HG03097 (cell line): ENCODE results near the gene DBNDD1.
"Not testable (repeated sequence)": the region's sequence is repeated elsewhere in the genome, so short reads cannot be mapped to it uniquely, and the experiment has no call there.

ENCODE experiments used
- ATAC-seq: cut with Tn5 transposase; IDR thresholded peaks from one replicate; pipeline ENCODE4 v1.9.1; 2021; ENCODE audit not compliant: unreplicated experiment, low FRiP score

DBNDD1 gene, protein sequence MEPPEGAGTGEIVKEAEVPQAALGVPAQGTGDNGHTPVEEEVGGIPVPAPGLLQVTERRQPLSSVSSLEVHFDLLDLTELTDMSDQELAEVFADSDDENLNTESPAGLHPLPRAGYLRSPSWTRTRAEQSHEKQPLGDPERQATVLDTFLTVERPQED

DNA sequence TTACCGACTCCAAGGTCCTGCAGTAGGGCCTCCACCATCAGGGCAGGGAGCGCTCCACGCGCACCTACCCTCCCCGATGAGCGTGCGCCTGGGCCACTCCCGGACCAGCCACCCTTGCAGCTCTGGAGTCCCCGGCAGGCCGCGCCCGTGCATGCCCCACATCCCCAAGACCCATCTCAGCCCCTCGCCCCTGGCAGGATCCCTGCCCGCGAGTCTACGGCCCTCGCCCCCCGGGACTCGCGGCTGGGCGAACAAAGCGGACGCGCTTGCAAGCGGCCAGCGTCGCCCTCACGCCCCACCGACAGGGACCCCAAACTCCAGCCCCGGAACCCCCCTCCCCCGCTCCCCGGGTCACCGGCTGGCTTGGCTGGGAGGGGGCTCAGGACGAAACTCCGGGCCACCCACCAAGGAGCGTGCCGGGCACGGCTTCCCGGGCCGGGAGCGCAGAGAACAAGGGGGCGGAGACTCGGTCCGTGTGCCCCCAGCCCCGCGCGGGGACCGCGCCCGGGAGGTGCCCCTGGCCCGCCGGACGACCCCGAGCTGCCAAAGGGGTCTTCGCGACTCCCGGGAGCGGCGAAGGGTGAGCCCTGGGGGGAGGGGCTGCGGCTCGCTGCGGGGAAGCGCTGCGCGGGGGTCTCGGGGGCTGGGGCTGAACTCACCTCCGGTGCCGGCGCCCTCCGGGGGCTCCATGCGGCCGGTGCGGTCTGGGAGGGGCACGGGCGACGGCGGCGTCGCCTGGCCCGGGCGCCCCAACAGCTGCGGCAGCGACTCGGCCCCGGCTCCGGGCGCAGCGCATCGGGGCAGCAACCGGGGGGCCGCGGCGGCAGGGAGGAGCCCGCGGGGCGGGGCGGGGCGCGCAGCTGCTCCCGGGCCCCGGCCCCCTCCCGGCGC lies at the start of gene DBNDD1:
Gene DBNDD1, minus strand, starts transcription at position 805 of the 891 bp plus-strand sequence. Its CDS starts 115 bp downstream, at position 690.
- ATAC-seq: no peak

DNA sequence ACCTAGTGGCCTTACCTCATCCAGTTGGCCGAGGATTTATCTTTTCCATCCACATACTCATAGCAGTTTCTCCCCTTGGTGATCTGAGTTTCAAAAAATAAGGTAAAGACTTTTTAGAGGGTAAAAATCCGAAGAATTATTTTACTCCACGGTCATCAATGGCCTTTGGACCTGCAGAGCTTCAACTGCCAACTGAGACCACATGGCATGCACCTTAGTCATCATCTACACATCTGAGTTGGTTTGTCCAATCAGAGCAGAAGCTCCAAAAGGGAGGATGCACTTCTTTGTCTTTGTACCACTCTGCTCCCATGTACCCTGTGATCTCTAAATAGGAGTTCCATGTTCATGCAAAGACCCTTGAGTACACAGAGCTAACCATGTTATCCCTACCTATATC lies 42.2 kb upstream of the DBNDD1 start:
- no peak for ATAC-seq

DNA sequence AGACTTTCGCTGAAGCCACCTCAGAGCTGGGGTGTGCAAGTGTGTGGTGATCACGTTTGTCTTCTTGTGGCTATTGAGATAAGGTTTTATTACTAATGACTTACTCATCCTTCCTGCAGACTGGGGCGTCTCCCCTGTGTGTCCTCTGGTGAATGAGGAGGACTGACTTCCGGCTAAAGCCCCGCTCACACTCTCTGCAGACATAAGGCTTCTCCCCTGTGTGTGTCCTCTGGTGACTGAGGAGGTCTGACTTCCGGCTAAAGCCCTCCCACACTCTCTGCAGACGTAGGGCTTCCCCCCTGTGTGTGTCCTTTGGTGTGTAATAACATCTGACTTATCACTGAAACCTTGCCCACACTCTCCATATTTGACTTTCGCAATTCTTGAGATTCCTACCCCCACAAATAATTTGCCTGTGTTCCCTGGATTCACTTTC lies 38.5 kb upstream of the DBNDD1 start:
- no peak for ATAC-seq

DNA sequence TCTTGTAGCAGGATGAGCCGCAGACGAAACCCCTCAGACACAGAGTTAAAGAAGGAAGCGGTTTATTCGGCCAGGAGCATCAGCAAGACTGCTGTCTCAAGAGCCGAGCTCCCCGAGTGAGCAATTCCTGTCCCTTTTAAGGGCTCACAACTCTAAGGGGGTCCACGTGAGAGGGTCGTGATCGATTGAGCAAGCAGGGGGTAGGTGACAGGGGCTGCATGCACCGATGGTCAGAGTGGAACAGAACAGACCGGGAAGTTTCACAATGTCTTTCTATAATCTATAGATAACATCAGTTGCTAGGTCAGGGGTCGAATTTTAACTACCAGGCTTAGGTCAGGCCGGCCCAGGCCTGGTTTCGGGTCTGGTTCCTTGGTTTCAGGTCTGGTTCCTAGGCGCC lies 37.3 kb upstream of the DBNDD1 start:
- not testable (repeated sequence) for ATAC-seq

DNA sequence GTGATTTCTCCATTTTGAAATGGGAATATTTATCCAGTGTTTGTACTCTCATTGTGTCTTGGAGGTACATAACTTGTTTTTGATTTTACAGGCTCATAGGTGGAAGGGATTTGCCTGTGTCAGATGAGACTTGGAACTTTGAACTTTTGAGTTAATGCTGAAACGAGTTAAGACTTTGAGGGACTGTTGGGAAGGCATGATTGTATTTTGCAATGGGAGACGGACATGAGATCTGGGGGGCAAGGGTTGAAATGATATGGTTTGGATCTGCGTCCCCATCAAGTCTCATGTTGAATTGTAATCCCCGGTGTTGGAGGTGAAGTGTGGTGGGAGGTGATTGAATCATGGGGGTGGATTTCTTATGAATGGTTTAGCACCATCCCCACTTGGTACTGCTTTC lies 36.1 kb upstream of the DBNDD1 start:
- ATAC-seq: no peak

DNA sequence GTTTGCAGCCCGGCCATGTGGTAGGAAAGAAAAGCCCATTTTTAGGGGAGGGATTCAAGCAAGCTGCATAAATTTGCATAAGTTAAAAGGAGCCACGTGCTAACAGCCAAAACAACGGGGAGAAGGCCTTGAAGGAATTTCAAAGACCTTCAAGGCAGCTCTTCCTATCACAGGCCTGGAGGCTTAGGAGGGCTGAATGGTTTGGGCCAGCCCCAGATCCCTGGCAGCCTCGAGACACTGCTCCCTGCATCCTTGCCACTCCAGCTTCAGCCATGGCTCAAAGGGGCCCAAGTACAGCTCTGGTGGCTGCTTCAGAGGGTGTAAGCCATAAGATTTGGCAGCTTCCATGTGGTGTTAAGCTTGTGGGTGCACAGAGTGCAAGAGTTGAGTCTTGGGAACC lies 35.3 kb upstream of the DBNDD1 start:
- ATAC-seq: no peak

DNA sequence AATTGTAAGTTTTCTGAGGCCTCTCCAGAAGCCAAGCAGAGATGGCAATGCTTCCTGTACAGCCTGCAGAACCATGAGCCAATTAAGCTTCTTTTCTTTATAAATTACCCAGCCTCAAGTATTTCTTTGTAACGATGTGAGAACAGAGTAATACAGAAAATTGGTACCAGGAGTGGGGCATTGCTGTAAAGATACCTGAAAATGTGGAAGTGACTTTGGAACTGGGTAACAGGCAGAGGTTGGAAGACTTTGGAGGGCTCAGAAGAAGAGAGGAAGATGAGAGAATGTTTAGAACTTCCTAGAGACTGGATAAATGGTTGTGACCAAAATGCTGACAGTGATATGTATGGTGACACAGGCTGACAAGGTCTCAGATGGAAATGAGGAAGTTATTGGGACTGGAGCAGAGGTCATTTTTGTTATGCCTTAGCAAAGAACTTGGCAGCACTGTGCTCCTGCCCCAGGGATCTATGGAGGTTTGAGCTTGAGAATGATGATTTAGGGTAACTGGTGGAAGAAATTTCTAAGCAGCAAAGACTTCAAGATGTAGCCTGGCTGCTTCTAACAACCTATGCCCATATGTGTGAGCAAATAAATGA lies 34.7 kb upstream of the DBNDD1 start:
- no peak for ATAC-seq

DNA sequence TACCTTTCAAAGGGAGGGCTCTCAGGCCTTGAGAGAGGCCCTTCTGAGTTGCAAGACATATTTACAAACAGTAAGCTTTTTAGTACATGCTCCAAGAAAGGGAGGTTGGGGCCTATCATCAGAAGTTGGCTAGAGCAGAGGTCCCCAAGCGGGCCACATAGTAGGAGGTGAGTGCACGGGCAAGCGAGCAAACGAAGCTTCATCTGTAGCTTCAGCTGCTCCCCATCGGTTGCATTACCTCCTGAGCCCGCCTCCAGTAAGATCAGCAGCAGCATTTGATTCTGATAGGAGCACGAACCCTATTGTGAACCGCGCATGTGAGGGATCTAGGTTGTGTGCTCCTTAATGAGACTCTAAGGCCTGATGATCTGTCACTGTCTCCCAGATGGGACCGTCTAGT lies 31.7 kb upstream of the DBNDD1 start:
- no peak for ATAC-seq

DNA sequence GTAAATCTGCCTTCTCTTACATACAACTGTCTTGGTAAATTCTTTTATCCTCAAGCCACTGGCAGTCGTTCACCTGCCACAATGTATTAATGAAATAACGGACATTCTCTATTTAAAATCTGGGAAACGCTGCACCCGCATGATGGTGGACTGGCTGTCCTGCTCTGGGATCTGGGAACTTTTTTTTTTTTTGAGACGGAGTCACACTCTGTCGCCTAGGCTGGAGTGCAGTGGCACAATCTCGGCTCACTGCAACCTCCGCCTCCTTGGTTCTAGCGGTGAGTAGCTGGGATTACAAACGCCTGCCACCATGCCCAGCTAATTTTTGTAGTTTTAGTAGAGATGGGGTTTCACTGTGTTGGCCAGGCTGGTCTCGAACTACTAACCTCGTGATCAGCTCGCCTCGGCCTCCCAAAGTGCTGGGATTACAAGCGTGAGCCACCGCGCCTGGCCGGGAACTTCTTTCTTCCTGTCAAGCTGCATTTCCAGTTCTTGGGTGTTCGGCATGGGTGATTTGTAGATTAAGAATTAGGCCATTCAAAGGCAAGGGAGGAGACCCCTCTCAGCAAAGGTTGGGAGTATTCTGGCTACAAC lies 29.6 kb upstream of the DBNDD1 start:
- no peak for ATAC-seq

DNA sequence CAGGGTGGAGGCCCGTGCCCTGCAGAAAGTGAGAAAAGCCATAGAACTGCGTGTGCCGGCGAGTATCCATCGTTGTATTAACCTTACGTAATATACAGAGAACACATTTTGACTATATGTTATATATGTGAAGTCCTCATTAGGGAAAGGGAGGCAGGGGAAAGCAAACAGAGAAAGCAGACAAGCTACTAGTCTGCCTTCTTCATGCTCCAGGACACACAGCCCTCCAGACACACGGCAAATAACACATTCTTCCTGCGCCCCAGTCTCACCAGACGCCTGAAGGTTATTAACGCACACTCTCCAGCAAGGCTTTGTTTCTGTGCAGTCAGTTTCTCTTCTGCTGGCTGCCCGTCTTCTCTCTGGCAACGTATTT lies 29.1 kb upstream of the DBNDD1 start:
- ATAC-seq: no peak

DNA sequence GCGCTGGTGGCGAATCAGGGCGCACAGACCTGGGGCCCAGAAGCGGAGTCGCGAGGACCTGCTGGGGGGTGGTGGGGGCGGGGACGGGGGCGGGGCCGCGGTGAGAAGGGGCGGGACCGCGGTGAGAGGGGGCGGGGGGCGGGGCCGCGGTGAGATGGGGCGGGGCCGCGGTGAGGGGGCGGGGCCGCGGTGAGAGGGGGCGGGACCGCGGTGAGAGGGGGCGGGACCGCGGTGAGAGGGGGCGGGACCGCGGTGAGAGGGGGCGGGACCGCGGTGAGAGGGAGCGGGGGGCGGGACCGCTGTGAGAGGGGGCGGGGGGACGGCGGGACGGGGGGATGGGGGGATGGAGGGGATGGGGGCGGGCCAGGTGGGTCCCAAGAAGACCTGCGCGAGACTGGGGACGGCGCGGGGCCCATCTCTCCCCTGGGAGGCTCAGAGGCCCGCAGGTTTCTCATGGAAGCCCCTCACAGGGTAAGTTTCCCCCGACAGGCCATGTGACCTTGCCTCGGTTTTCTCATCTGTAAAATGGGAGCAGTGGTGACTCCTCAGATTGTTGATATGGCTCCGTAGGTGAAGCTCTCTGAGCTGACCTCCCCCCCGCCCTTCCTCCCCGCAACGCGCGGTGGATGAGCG lies 28.6 kb upstream of the DBNDD1 start:
- no peak for ATAC-seq

DNA sequence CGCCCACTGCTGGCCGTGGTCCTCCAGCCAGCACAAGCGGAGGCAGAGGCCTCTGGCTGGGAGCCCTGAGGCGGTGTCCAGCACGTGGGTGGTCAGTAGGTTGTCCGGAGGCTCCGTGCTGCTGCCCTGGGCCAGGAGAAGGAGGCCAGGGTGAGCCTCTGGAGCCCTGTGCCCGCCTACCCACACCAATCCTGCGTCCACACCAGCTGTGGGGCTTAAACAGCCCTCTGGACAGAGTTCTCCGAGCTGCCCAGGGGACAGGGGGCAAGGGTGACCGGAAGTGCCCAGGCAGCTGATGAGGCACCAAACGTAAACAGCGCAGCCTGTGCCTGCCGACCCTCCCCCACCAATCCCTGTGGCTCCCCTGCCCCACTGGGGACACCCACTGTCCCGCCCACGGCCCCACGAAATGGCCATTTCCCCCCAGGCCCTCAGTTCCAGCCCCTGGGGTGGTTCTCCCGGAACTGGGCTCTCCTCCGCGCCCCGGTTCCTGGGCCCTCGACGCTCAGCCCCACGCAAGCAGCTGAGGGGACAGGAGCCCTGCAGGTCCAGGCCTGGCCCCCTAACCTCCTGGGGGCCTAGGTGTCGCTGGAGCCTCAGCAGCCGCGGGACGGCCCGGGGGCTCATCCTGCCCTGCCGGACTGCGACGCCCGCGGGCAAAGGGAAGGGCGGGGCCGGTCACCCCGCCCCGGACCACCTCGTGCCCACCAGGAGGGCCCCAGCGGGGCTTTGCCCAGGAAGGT lies 27.9 kb upstream of the DBNDD1 start:
- no peak for ATAC-seq

DNA sequence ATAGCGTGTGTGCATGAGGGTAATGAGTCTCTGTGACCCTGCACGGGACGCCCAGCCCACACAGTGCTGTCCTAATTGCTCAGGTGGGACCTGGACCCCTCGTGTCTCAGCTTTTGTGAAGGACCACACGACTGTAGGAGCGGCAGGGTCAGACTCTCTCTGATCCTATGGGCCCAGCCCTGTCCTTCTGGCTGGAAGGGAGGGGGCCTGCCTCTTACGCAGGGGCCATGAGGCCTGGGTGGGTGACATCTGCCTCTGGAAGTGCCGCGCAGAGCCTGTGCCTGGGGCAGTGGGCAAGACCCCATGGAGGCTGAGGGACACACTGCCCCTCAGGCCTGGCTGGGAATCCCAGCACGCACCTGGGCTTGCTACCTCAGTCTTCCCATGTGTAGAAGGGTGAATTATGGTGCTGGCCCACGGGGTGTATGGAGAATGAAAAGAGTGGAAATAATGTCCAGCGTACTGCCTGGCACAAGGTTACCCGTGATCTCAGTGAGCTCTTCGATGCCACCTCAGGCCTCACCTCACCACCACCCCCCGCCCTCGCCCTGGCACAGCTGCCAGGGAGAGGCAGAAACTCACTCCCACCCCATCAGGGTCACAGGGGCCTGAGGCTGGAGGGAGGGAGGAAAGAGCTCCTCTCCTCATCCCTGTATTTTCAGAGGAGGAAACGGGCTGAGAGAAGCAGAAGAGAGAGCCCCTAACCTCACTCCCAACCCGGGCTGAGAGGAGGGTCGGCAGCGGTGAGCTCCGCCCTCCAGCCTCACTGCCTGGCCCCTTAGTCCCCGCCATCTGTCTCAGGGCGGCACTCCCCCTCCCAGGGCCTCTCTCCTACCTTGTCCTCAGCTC lies 27.1 kb upstream of the DBNDD1 start:
- ATAC-seq: no peak

DNA sequence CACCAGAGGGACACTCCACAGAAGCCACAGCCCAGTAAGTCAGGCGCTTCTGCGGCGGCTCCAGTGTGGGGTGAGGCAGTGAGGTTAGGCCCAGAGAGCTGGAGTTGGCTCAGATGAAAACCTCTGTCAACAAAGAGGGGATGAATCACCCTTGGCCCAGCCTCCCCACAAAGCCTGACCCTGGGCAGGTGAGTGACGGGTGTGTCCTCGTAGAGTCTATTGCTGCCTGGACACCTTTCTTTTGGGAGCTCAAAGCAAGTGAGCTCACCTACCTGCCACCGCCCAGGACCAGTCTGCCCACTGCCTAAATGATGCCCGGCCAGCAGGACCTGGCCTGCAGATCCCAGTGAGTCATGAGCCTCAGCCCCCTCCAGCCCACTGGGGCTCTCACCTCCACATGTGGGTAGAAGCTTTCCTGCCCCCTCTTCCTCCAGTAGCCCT lies 24.9 kb upstream of the DBNDD1 start:
- no peak for ATAC-seq

DNA sequence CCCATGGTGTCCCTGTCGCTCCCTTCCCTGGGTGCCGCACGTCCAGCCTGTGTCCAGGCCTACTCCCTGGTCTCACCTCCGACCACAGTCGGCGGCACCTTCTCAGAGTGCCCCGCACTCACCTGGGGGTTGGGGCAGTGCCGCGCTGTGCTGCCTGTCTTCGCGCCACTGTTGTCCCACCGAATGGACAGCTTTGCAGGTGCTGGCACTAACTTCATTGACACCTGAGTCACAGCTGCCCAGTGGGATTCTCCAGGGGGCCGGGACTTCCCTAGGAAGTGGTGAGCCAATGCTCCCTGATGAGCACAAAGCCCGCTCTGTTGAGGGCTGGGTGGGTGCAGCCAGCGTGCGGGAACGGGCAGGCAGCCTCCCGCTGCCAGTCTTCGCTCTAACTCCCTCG lies 24.3 kb upstream of the DBNDD1 start:
- ATAC-seq: no peak

DNA sequence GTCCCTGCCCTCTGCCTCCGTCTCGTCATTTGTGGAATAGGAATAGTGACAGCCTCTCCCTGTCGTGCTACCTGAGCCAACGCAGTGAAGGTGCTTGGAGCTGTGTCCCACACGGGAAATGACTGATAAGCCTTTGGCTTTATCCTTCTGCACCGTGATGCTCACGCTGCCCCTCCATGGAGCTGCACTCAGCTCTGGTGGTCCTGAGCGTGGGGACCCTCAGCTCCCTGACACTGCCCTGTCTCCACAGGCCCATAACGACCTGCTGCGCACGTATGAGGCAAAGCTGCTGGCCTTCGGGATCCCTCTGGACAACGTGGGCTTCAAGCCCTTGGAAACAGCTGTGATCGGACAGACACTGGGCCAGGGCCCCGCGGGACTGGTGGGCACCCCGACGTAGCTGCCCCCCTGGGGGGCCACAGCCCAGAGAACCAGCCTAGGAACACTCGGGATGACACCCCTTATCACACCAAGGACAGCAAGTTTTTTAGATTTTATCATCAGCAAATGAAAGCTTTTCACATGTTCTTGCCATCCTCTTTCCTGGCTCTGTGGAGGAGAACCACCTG lies 23.8 kb upstream of the DBNDD1 start:
- no peak for ATAC-seq

DNA sequence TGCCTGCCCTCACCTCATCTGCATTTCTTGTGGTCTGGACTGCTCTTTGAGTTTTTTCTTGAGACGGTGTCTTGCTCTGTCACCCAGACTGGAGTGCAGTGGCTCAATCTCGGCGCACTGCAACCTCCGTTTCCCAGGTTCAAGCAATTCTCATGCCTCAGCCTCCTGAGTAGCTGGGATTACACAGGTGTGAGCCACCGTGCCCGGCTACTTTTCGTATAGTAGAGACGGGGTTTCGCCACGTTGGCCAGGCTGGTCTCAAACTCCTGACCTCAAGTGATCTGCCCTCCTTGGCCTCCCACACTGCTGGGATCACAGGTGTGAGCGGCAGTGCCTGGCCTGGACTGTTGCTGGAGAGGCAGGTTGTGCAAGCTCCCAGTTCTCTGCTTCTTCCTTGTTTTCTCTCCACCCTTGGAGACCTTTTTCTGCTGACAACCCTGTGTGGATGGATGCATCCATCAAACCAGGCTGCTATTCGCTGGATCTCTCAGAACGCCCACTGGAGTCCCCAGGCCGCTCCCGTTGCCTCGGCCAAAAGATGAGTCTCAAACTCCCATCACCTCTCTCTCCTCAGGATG lies 22.7 kb upstream of the DBNDD1 start:
- ATAC-seq: no peak

DNA sequence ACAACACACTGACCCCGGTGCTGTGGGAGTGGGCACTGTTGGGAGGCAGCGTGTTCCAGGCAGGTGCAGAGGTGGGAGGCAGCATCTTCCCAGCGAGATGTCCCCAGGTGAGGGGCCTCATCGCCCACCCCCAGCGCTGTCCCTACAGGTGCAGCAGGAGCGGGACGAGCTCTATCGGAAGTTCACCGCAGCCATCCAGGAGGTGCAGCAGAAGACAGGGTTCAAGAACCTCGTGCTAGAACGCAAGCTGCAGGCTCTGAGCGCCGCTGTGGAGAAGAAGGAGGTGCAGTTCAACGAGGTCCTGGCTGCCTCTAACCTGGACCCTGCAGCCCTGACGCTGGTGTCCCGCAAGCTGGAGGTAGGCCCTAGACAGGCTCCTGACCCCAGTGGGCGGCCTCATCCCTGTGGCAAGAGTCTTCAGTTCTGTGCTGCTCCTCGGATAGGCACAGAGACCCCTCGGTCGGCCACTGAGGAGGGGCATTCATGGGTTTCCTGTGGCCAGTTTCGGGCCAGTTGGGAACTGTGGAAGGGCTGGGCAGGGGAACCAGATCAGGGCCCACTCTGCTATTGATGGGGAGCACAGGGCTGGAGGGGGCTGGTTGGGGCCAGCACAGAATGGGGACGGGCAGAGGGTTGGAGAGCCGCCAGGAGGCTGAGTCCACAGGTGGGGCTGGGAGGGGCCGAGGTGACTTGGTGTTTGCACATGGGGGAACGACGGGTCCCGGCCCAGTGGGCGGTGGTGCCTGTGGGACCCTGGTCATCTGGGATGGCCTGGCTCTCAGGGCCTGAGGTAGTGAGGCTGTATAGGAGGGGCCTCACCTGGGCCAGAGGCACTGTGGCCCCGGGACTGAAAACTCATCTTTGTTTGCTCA lies 21.1 kb upstream of the DBNDD1 start:
- no peak for ATAC-seq
